HG02973 (cell line): ENCODE data around the gene DALRD3.

Experiments
- ATAC-seq: cut with Tn5 transposase; IDR thresholded peaks from one replicate; pipeline ENCODE4 v1.9.1; 2021; ENCODE audit warnings: moderate library complexity; ENCODE audit not compliant: unreplicated experiment

The DALRD3 gene

GRCh38 chr3:48982686-48983085, 35.7 kb downstream of the DALRD3 start:
- ATAC-seq, result no peak

- no peak for ATAC-seq
These were observed 36.4 kb downstream of the DALRD3 start for GRCh38 chr3:48982016-48982415.

GRCh38 chr3:48980295-48980694, 38.1 kb downstream of the DALRD3 start:
- ATAC-seq, result no peak

- ATAC-seq, result no peak
These were observed 38.9 kb downstream of the DALRD3 start for GRCh38 chr3:48979451-48979850.

GRCh38 chr3:48974076-48974864, 44.1 kb downstream of the DALRD3 start:
- no peak for ATAC-seq

- ATAC-seq, result no peak
These were observed 47.8 kb downstream of the DALRD3 start for GRCh38 chr3:48970586-48970985.

GRCh38 chr3:48966876-48967361, 51.5 kb downstream of the DALRD3 start:
- no peak for ATAC-seq

GRCh38 chr3:48966367-48966766, 52.0 kb downstream of the DALRD3 start:
- ATAC-seq, result no peak
